HepG2 (cell line): ENCODE measurements around the gene UGCG. TPM values are rescaled to one million over a fixed set of nuclear protein-coding genes. Genes with fewer than 3 reads are reported as not detected.

ENCODE experiments used
- ATF6 ChIP-seq: sonication (generic); formaldehyde crosslinking; conservative IDR thresholded peaks from 2 replicates; pipeline ENCODE4 v1.4.0; 2020; ENCODE audit warnings: missing genetic modification reagents
- DNMT3B ChIP-seq: conservative IDR thresholded peaks from 2 replicates; pipeline ENCODE4 v1.6.1; 2016; ENCODE audit warnings: missing biosample characterization, control low read depth
- FLYWCH1 ChIP-seq: sonication (generic); formaldehyde crosslinking; IDR thresholded peaks from 2 replicates; pipeline ENCODE4 v1.8.1; 2023; ENCODE audit warnings: mild to moderate bottlenecking, missing genetic modification reagents
- IKZF1 ChIP-seq: fragments of 450-650 bp; IDR thresholded peaks from 2 replicates; pipeline ENCODE4 v1.7.1; 2016
- KMT2B ChIP-seq: IDR thresholded peaks from 2 replicates; pipeline ENCODE4 v1.6.1; 2016; ENCODE audit warnings: missing genetic modification reagents, missing compliant biosample characterization
- MTA1 ChIP-seq: sonication (generic); formaldehyde crosslinking; IDR thresholded peaks from 2 replicates; pipeline ENCODE4 v1.4.0; 2020; ENCODE audit warnings: missing genetic modification reagents, mild to moderate bottlenecking, borderline replicate concordance
- MXD1 ChIP-seq: sonication (generic); formaldehyde crosslinking; IDR thresholded peaks from 2 replicates; pipeline ENCODE4 v1.4.0; 2020; ENCODE audit warnings: mild to moderate bottlenecking, missing genetic modification reagents
- SALL1 ChIP-seq: sonication (generic); formaldehyde crosslinking; IDR thresholded peaks from 2 replicates; pipeline ENCODE4 v1.8.0; 2022; ENCODE audit warnings: mild to moderate bottlenecking, missing genetic modification reagents
- SRY ChIP-seq: sonication (generic); formaldehyde crosslinking; IDR thresholded peaks from 2 replicates; pipeline ENCODE4 v1.8.0; 2022; ENCODE audit warnings: mild to moderate bottlenecking, missing genetic modification reagents
- ZFP36L2 ChIP-seq: sonication (generic); formaldehyde crosslinking; IDR thresholded peaks from 2 replicates; pipeline ENCODE4 v1.4.0; 2020; ENCODE audit warnings: missing genetic modification reagents
- ZNF781 ChIP-seq: sonication (generic); formaldehyde crosslinking; IDR thresholded peaks from 2 replicates; pipeline ENCODE4 v1.5.1; 2020; ENCODE audit warnings: borderline replicate concordance, mild to moderate bottlenecking, missing genetic modification reagents; ENCODE audit errors: not compliant biosample characterization
- ZSCAN12 ChIP-seq: sonication (generic); formaldehyde crosslinking; IDR thresholded peaks from 2 replicates; pipeline ENCODE4 v1.9.0; 2021; ENCODE audit warnings: mild to moderate bottlenecking, missing genetic modification reagents
- polyA plus RNA-seq, 8 experiments: library from polyadenylated mRNA; depleted of rRNA in 3 of 8; stranded (reverse) in 7 of 8; unstranded in 1 of 8; fragments of >200 nt; fragmentation: Illumina TruSeq in 4 of 8; extraction: Trizol in 4 of 8; gene quantifications; 2 replicates each; pipeline versions ENCODE4 v1.2.1 to v1.2.3, GENCODE V29; 2011 to 2016; ENCODE audit warnings: low read depth in 4 of 8, missing spikeins in 1 of 8, mixed read lengths in 1 of 8; ENCODE audit not compliant: insufficient read depth in 1 of 8
- total RNA-seq, 5 experiments: library from RNA; depleted of rRNA; stranded (reverse); fragments of >200 nt; fragmentation: Illumina TruSeq; extraction: Trizol; gene quantifications; 2 replicates each; pipeline ENCODE4 v1.2.3, GENCODE V29; 2016; ENCODE audit warnings: low read depth in 1 of 5
- TF ChIP-seq, protein P1 (sequence below): sonication (generic); formaldehyde crosslinking; IDR thresholded peaks from 2 replicates; pipeline ENCODE4 v1.4.0; 2020; ENCODE audit warnings: mild to moderate bottlenecking, missing genetic modification reagents, borderline replicate concordance
- TF ChIP-seq, protein P2 (sequence below): sonication (generic); formaldehyde crosslinking; IDR thresholded peaks from 2 replicates; pipeline ENCODE4 v1.8.0; 2022; ENCODE audit warnings: missing genetic modification reagents, low read depth, mild to moderate bottlenecking, borderline replicate concordance
- TF ChIP-seq, protein P3 (sequence below): sonication (generic); formaldehyde crosslinking; IDR thresholded peaks from 2 replicates; pipeline ENCODE4 v1.8.1; 2023; ENCODE audit warnings: mild to moderate bottlenecking, moderate library complexity, missing genetic modification reagents
- TF ChIP-seq, protein P4 (sequence below): sonication (generic); formaldehyde crosslinking; IDR thresholded peaks from 2 replicates; pipeline ENCODE4 v1.4.0; 2020; ENCODE audit warnings: low read depth, mild to moderate bottlenecking, missing genetic modification reagents
- TF ChIP-seq, protein P5 (sequence below): sonication (generic); formaldehyde crosslinking; IDR thresholded peaks from 2 replicates; pipeline ENCODE4 v1.4.0; 2020; ENCODE audit warnings: missing genetic modification reagents

The UGCG gene
- total and polyA plus RNA-seq, 2 of the 13 experiments (the other 11 are each of a cell fraction or from before 2014, with no cell fraction given), result 10.5 to 13.9 TPM

DNA sequence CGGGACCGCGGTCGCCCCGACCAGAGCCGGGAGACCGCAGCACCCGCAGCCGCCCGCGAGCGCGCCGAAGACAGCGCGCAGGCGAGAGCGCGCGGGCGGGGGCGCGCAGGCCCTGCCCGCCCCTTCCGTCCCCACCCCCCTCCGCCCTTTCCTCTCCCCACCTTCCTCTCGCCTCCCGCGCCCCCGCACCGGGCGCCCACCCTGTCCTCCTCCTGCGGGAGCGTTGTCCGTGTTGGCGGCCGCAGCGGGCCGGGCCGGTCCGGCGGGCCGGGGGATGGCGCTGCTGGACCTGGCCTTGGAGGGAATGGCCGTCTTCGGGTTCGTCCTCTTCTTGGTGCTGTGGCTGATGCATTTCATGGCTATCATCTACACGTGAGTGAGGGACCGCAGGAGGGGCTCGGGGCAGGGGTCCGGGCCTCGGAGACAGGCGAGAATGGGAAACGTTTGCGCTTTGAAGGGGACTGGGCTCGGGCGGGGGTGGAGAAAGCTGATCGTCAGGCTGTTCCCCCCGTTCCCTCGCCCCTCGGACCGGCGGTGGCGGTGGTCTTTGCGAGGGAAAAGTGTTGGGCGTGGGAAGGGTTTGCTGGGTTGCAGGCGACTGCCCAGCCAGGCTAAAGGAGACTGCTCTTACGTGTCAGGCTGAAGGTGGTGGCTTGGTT lies 457 bp downstream of the UGCG start (continued):
- TF ChIP-seq, protein P1, sequence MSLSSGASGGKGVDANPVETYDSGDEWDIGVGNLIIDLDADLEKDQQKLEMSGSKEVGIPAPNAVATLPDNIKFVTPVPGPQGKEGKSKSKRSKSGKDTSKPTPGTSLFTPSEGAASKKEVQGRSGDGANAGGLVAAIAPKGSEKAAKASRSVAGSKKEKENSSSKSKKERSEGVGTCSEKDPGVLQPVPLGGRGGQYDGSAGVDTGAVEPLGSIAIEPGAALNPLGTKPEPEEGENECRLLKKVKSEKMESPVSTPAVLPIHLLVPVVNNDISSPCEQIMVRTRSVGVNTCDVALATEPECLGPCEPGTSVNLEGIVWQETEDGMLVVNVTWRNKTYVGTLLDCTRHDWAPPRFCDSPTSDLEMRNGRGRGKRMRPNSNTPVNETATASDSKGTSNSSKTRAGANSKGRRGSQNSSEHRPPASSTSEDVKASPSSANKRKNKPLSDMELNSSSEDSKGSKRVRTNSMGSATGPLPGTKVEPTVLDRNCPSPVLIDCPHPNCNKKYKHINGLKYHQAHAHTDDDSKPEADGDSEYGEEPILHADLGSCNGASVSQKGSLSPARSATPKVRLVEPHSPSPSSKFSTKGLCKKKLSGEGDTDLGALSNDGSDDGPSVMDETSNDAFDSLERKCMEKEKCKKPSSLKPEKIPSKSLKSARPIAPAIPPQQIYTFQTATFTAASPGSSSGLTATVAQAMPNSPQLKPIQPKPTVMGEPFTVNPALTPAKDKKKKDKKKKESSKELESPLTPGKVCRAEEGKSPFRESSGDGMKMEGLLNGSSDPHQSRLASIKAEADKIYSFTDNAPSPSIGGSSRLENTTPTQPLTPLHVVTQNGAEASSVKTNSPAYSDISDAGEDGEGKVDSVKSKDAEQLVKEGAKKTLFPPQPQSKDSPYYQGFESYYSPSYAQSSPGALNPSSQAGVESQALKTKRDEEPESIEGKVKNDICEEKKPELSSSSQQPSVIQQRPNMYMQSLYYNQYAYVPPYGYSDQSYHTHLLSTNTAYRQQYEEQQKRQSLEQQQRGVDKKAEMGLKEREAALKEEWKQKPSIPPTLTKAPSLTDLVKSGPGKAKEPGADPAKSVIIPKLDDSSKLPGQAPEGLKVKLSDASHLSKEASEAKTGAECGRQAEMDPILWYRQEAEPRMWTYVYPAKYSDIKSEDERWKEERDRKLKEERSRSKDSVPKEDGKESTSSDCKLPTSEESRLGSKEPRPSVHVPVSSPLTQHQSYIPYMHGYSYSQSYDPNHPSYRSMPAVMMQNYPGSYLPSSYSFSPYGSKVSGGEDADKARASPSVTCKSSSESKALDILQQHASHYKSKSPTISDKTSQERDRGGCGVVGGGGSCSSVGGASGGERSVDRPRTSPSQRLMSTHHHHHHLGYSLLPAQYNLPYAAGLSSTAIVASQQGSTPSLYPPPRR (CRISPR knock-in tag), result peak; percentile 29; the same call in 1 of the 2 replicates
- TF ChIP-seq, protein P2, sequence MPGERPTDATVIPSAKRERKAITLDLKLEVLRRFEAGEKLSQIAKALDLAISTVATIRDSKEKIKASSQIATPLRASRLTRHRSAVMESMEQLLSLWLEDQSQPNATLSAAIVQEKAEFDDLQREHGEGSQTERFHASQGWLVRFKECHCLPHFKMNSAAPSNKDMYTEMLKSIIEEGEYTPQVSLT, result no peak
- TF ChIP-seq IKZF1 (no peak), MTA1 (0 out of 2 replicates have a peak, but pooled peaks have one; percentile 16), FLYWCH1 (CRISPR knock-in tag) (no peak), DNMT3B (CRISPR knock-in tag) (no peak), ZNF781 (CRISPR knock-in tag) (no peak), SALL1 (peak; percentile 35; the same call in 1 of the 2 replicates), ZSCAN12 (no peak), SRY (CRISPR knock-in tag) (0 out of 2 replicates have a peak, but pooled peaks have one; percentile 52), ZFP36L2 (no peak), ATF6 (CRISPR knock-in tag) (no peak), KMT2B (CRISPR knock-in tag) (0 out of 2 replicates have a peak, but pooled peaks have one; percentile 19), MXD1 (peak; percentile 48; the same call in 1 of the 2 replicates)
- TF ChIP-seq, protein P3, sequence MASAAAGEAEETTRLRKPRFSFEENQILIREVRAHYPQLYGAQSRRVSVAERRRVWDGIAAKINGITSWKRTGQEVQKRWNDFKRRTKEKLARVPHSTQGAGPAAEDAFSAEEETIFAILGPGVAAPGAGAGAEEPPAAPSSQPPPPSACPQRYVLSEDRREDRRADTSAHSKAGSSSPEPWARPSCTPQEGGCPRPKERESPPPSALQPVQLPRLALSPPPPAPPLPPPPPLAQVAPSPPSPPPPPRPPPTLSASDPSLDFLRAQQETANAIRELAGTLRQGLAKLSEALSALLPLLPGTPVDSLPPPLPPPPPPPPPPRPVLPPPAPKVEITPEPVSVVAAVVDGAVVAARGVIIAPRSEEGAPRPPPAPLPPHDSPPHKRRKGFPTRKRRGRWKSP, result 0 out of 2 replicates have a peak, but pooled peaks have one; percentile 5
- TF ChIP-seq, protein P4, sequence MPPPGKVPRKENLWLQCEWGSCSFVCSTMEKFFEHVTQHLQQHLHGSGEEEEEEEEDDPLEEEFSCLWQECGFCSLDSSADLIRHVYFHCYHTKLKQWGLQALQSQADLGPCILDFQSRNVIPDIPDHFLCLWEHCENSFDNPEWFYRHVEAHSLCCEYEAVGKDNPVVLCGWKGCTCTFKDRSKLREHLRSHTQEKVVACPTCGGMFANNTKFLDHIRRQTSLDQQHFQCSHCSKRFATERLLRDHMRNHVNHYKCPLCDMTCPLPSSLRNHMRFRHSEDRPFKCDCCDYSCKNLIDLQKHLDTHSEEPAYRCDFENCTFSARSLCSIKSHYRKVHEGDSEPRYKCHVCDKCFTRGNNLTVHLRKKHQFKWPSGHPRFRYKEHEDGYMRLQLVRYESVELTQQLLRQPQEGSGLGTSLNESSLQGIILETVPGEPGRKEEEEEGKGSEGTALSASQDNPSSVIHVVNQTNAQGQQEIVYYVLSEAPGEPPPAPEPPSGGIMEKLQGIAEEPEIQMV (CRISPR knock-in tag), result 0 out of 2 replicates have a peak, but pooled peaks have one; percentile 4
- TF ChIP-seq, protein P5, sequence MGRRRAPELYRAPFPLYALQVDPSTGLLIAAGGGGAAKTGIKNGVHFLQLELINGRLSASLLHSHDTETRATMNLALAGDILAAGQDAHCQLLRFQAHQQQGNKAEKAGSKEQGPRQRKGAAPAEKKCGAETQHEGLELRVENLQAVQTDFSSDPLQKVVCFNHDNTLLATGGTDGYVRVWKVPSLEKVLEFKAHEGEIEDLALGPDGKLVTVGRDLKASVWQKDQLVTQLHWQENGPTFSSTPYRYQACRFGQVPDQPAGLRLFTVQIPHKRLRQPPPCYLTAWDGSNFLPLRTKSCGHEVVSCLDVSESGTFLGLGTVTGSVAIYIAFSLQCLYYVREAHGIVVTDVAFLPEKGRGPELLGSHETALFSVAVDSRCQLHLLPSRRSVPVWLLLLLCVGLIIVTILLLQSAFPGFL, result no peak
